Measurements from ENCODE around the gene C2orf15. TPM values are rescaled to one million over a fixed set of nuclear protein-coding genes. Genes with fewer than 3 reads are reported as not detected.

C2orf15 gene
- total and polyA plus RNA-seq, 2 of the 8 experiments (the other 6 are each of a cell fraction or from before 2014, with no cell fraction given), result 3.6 to 6.5 TPM

- no peak overlapping the region for H3K18ac ChIP-seq (ENCODE audit: extremely low read depth, low read length)
- no peak overlapping the region for H2BK5ac ChIP-seq (ENCODE audit: low read depth, low read length)
- H3K23ac ChIP-seq (ENCODE audit: insufficient read length), result no peak overlapping the region
- H3K27me3 ChIP-seq (replicated peaks in 1 of 4; ENCODE audit: control insufficient read depth in 3 of 4, extremely low read depth in 1 of 4, insufficient read depth in 3 of 4, low read length in 3 of 4), result no peaks in the 10 kb centered on the region
- H3K27ac ChIP-seq (ENCODE audit: low read depth, low read length), result no peak overlapping the region
- no peaks in the 10 kb centered on the region for H3K9me3 ChIP-seq (ENCODE audit: insufficient read depth in 2 of 2, low read depth in 1 of 2, low read length in 1 of 2)
- DNase-seq (ENCODE audit: low read depth in 1 of 2, low spot score in 2 of 2) (no peak), FAIRE-seq (no peak)
- POLR2A ChIA-PET (ENCODE audit: partially characterized antibody), result no interaction called here
- no peak overlapping the region for H3K14ac ChIP-seq (ENCODE audit: insufficient read length)
- H3K79me2 ChIP-seq (ENCODE audit: control insufficient read depth in 1 of 2, insufficient read depth in 2 of 2, low read length in 2 of 2), result no peaks in the 10 kb centered on the region
- H3K79me1 ChIP-seq (ENCODE audit: low read depth, low read length), result no peaks in the 10 kb centered on the region
- 89% methylated on average over 4 of the region's 4 CpGs; no CpG with 5 or more reads in 1 of the 2 experiments for WGBS, 2 experiments (ENCODE audit: extremely low coverage in 1 of 2, insufficient coverage in 1 of 2, insufficient read length in 1 of 2, insufficient replicate concordance in 2 of 2, low coverage in 1 of 2, low lambda C conversion rate in 2 of 2, missing lambda C conversion rate in 1 of 2)
- H2BK20ac ChIP-seq (ENCODE audit: low read length), result no peak overlapping the region
- no peak overlapping the region for H3K4me2 ChIP-seq (ENCODE audit: insufficient read depth in 1 of 2, low read depth in 2 of 2, low read length in 2 of 2)
- no peak overlapping the region for H4K8ac ChIP-seq (ENCODE audit: extremely low read depth, insufficient read depth, low read length)
- H2BK12ac ChIP-seq (ENCODE audit: low read depth, low read length), result no peak overlapping the region
- no peak overlapping the region for H3K56ac ChIP-seq (replicated peaks; ENCODE audit: insufficient read length, low read depth, low read length)
- no peak overlapping the region for H2AK5ac ChIP-seq (ENCODE audit: low read depth, low read length)
- no peaks in the 10 kb centered on the region for H3K4me1 ChIP-seq (replicated peaks in 1 of 4; ENCODE audit: control insufficient read depth in 3 of 4, insufficient read depth in 4 of 4, low read length in 3 of 4)
- no peak overlapping the region for H3K9ac ChIP-seq (replicated peaks in 1 of 4; ENCODE audit: extremely low read depth in 1 of 4, low read depth in 3 of 4, low read length in 3 of 4)
- H2BK15ac ChIP-seq (ENCODE audit: low read length), result no peak overlapping the region
- no peak overlapping the region for H4K91ac ChIP-seq (replicated peaks; ENCODE audit: insufficient read length, low read length)
- H3K23me2 ChIP-seq (ENCODE audit: low read depth, low read length), result no peaks in the 10 kb centered on the region
- H2AFZ ChIP-seq (ENCODE audit: low read length), result 0 out of 2 replicates have a peak overlapping the region, but pooled peaks have one; percentile 30
- CTCF ChIA-PET (ENCODE audit: partially characterized antibody), result interaction anchor here (1.6 kb wide), 1 partner anchor 11 kb away, joined by 4 read pairs; no protein-coding TSS in a partner anchor
- H3K4ac ChIP-seq (replicated peaks; ENCODE audit: insufficient read length, low read depth, low read length), result no peak overlapping the region
- H4K5ac ChIP-seq (ENCODE audit: insufficient read length, low read depth, low read length), result no peak overlapping the region
- H4K20me1 ChIP-seq (replicated peaks in 1 of 2; ENCODE audit: control insufficient read depth in 1 of 2, insufficient read depth in 2 of 2, low read length in 2 of 2), result no peaks in the 10 kb centered on the region
- no peak overlapping the region for H2BK120ac ChIP-seq (replicated peaks; ENCODE audit: low read depth, low read length)
- TF ChIP-seq ATF2 (IDR thresholded peaks at IDR 0.05; ENCODE audit: low read length) (no peak), RNF2 (IDR thresholded peaks at IDR 0.05; ENCODE audit: borderline replicate concordance, low read depth, low read length, missing control alignments, poor library complexity, severe bottlenecking) (no peak), RXRA (IDR thresholded peaks at IDR 0.05; ENCODE audit: insufficient read depth, low read depth, low read length) (no peak), CHD2 (IDR thresholded peaks at IDR 0.05; ENCODE audit: low read length) (no peak), SRF (IDR thresholded peaks at IDR 0.05; ENCODE audit: low read depth, low read length) (no peak), BACH1 (IDR thresholded peaks at IDR 0.05; ENCODE audit: low read length) (no peak)
- H3K4me3 ChIP-seq (ENCODE audit: extremely low read depth in 1 of 4, insufficient read depth in 2 of 4, low read depth in 3 of 4, low read length in 4 of 4), result no peak overlapping the region
- no peaks in the 10 kb centered on the region for H3K36me3 ChIP-seq (ENCODE audit: control insufficient read depth in 2 of 4, insufficient read depth in 4 of 4, low read length in 3 of 4)
These were observed 28.9 kb upstream of the C2orf15 start for GRCh38 chr2:99112617-99113016.

Data from H1 (cell line).